Breast epithelium (tissue), 3 donors: Measurements from ENCODE around the gene ALK.

ENCODE experiments used
- CTCF ChIP-seq, 3 donors: fragments of 450-650 bp; IDR thresholded peaks; one replicate each; pipeline ENCODE4 v1.5.1; 2016 to 2017; ENCODE audit warnings: antibody characterized with exemption in 3 of 3, mild to moderate bottlenecking in 3 of 3, moderate library complexity in 3 of 3
- POLR2A ChIP-seq: fragments of 450-650 bp; IDR thresholded peaks from one replicate; pipeline ENCODE4 v1.6.1; 2016; ENCODE audit warnings: antibody characterized with exemption, mild to moderate bottlenecking, moderate library complexity
- POLR2AphosphoS5 ChIP-seq, 3 donors: sonication (generic); formaldehyde crosslinking; IDR thresholded peaks; one replicate each; pipeline ENCODE4 v1.6.1; 2017; ENCODE audit warnings: antibody characterized with exemption in 3 of 3

GRCh38 chr2:29617351-29617750 is 304.0 kb downstream of the ALK start:
- TF ChIP-seq CTCF (IDR thresholded peaks at IDR 0.05) (no peak), POLR2AphosphoS5 (IDR thresholded peaks at IDR 0.05) (no peak), POLR2A (no peak)
